H9 (cell line): ENCODE measurements around the gene ITIH5. TPM values are rescaled to one million over a fixed set of nuclear protein-coding genes. Genes with fewer than 3 reads are reported as not detected.

Experiments used
- DNase-seq: peaks from one replicate; pipeline ENCODE4 v3.0.0-alpha.2; 2017
- H2AFZ ChIP-seq: one replicate; pipeline ENCODE4 v1.6.1; 2013; ENCODE audit warnings: mild to moderate bottlenecking, low read length, control low read depth, moderate library complexity
- H2AK5ac ChIP-seq: 2 replicates; pipeline ENCODE4 v1.6.1; 2013; ENCODE audit warnings: low read length, control low read depth, mixed read lengths; ENCODE audit not compliant: insufficient read length
- H2BK120ac ChIP-seq: one replicate; pipeline ENCODE4 v1.6.1; 2013; ENCODE audit warnings: low read depth, mild to moderate bottlenecking, low read length, control low read depth, inconsistent platforms; ENCODE audit not compliant: poor library complexity, severe bottlenecking
- H2BK12ac ChIP-seq: 2 replicates; pipeline ENCODE4 v1.6.1; 2013; ENCODE audit warnings: low read length, control low read depth, mixed read lengths, low read depth; ENCODE audit not compliant: insufficient read length
- H2BK15ac ChIP-seq: 2 replicates; pipeline ENCODE4 v1.6.1; 2013; ENCODE audit warnings: low read depth, low read length, control low read depth
- H2BK20ac ChIP-seq: one replicate; pipeline ENCODE4 v1.6.1; 2013; ENCODE audit warnings: low read depth, mild to moderate bottlenecking, low read length, control low read depth, inconsistent platforms; ENCODE audit not compliant: poor library complexity, severe bottlenecking
- H2BK5ac ChIP-seq: 2 replicates; pipeline ENCODE4 v1.6.1; 2013; ENCODE audit warnings: low read length, control low read depth, mixed read lengths; ENCODE audit not compliant: insufficient read length
- H3K14ac ChIP-seq: 2 replicates; pipeline ENCODE4 v1.6.1; 2013; ENCODE audit warnings: low read length, control low read depth; ENCODE audit not compliant: insufficient read depth
- H3K18ac ChIP-seq: 2 replicates; pipeline ENCODE4 v1.6.1; 2013; ENCODE audit warnings: low read depth, mild to moderate bottlenecking, mixed read lengths, low read length, control low read depth; ENCODE audit not compliant: insufficient read length
- H3K23ac ChIP-seq: 2 replicates; pipeline ENCODE4 v1.6.1; 2013; ENCODE audit warnings: low read length, control low read depth, mixed read lengths, low read depth; ENCODE audit not compliant: insufficient read length
- H3K23me2 ChIP-seq: 2 replicates; pipeline ENCODE4 v1.6.1; 2013; ENCODE audit warnings: low read depth, mild to moderate bottlenecking, mixed read lengths, low read length, control low read depth; ENCODE audit not compliant: insufficient read length, poor library complexity, severe bottlenecking
- H3K27ac ChIP-seq: 2 replicates; pipeline ENCODE4 v1.5.1; 2013; ENCODE audit warnings: low read length, control low read depth, mixed read lengths, low read depth; ENCODE audit not compliant: insufficient read length
- H3K27me3 ChIP-seq: 2 replicates; pipeline ENCODE4 v1.6.1; 2013; ENCODE audit warnings: low read length, control low read depth, inconsistent platforms; ENCODE audit not compliant: insufficient read depth
- H3K4ac ChIP-seq: 2 replicates; pipeline ENCODE4 v1.6.1; 2013; ENCODE audit warnings: low read depth, mild to moderate bottlenecking, control low read depth, inconsistent platforms, low read length, moderate library complexity
- H3K4me1 ChIP-seq: 2 replicates; pipeline ENCODE4 v1.6.1; 2013; ENCODE audit warnings: low read length, control low read depth, inconsistent platforms; ENCODE audit not compliant: insufficient read depth
- H3K4me2 ChIP-seq: 2 replicates; pipeline ENCODE4 v1.6.1; 2013; ENCODE audit warnings: low read length, control low read depth, mixed read lengths; ENCODE audit not compliant: insufficient read length, insufficient read depth
- H3K56ac ChIP-seq: 2 replicates; pipeline ENCODE4 v1.6.1; 2013; ENCODE audit warnings: low read depth, mild to moderate bottlenecking, mixed read lengths, low read length, control low read depth; ENCODE audit not compliant: insufficient read length
- H3K79me1 ChIP-seq: 2 replicates; pipeline ENCODE4 v1.6.1; 2013; ENCODE audit warnings: low read depth, mild to moderate bottlenecking, moderate library complexity, low read length, control low read depth, inconsistent platforms; ENCODE audit not compliant: insufficient read depth, poor library complexity, severe bottlenecking
- H3K79me2 ChIP-seq: 2 replicates; pipeline ENCODE4 v1.6.1; 2013; ENCODE audit warnings: low read length, control low read depth, inconsistent platforms; ENCODE audit not compliant: insufficient read depth
- H3K9ac ChIP-seq: 2 replicates; pipeline ENCODE4 v1.6.1; 2013; ENCODE audit warnings: low read length, control low read depth, mixed read lengths; ENCODE audit not compliant: insufficient read length; ENCODE audit errors: extremely low read depth
- H3K9me3 ChIP-seq: one replicate; pipeline ENCODE4 v1.6.1; 2013; ENCODE audit warnings: low read depth, low read length, inconsistent platforms; ENCODE audit not compliant: control insufficient read depth
- H3T11ph ChIP-seq: one replicate; pipeline ENCODE4 v1.6.1; 2013; ENCODE audit warnings: mild to moderate bottlenecking, low read length, control low read depth, inconsistent platforms
- H4K20me1 ChIP-seq: one replicate; pipeline ENCODE4 v1.6.1; 2013; ENCODE audit not compliant: control insufficient read depth, insufficient read length, insufficient read depth
- H4K5ac ChIP-seq: 2 replicates; pipeline ENCODE4 v1.6.1; 2013; ENCODE audit warnings: low read depth, mild to moderate bottlenecking, mixed read lengths, low read length, control low read depth; ENCODE audit not compliant: insufficient read length
- H4K8ac ChIP-seq: replicated peaks from 2 replicates; pipeline ENCODE4 v1.6.1; 2013; ENCODE audit warnings: low read length, control low read depth, mixed read lengths, low read depth; ENCODE audit not compliant: insufficient read length
- H4K91ac ChIP-seq: 2 replicates; pipeline ENCODE4 v1.6.1; 2013; ENCODE audit warnings: low read depth, mild to moderate bottlenecking, moderate library complexity, mixed read lengths, low read length, control low read depth; ENCODE audit not compliant: insufficient read length
- H3K27ac Mint-ChIP-seq, 3 experiments: 2 replicates in 2 of 3; 3 replicates in 1 of 3; pipeline ENCODE4 v1.8.0; 2020 to 2021; ENCODE audit warnings: mixed read lengths in 3 of 3, mild to moderate bottlenecking in 1 of 3, moderate library complexity in 1 of 3
- H3K27me3 Mint-ChIP-seq: 2 replicates; pipeline ENCODE4 v1.8.0; 2021; ENCODE audit warnings: low read depth, mild to moderate bottlenecking, moderate library complexity, mixed read lengths
- H3K36me3 Mint-ChIP-seq, 3 experiments: 2 replicates in 2 of 3; 3 replicates in 1 of 3; pipeline ENCODE4 v1.8.0; 2020 to 2021; ENCODE audit warnings: low read depth in 3 of 3, mixed read lengths in 3 of 3; ENCODE audit not compliant: insufficient read depth in 1 of 3
- H3K4me1 Mint-ChIP-seq, 2 experiments: 2 replicates each; pipeline ENCODE4 v1.8.0; 2020; ENCODE audit warnings: mixed read lengths in 2 of 2
- H3K4me3 Mint-ChIP-seq, 2 experiments: 2 replicates in 1 of 2; 3 replicates in 1 of 2; pipeline ENCODE4 v1.8.0; 2020 to 2021; ENCODE audit warnings: mild to moderate bottlenecking in 2 of 2, mixed read lengths in 2 of 2, moderate library complexity in 1 of 2
- H3K9me3 Mint-ChIP-seq, 2 experiments: 2 replicates in 1 of 2; 3 replicates in 1 of 2; pipeline ENCODE4 v1.8.0; 2020; ENCODE audit warnings: mild to moderate bottlenecking in 2 of 2, mixed read lengths in 2 of 2, moderate library complexity in 1 of 2
- CTCF ChIP-seq: fragments of 200-600 bp; sonication (generic); conservative IDR thresholded peaks from 3 replicates; pipeline ENCODE4 v1.8.0; 2021; ENCODE audit warnings: antibody characterized with exemption, mild to moderate bottlenecking
- WGBS: extraction: QIAGEN DNeasy Blood & Tissue Kit; methylation state at CpG from one replicate; pipeline ENCODE4 v1.1.7; 2013; ENCODE audit warnings: missing lambda C conversion rate, low lambda C conversion rate, mixed read lengths; ENCODE audit not compliant: insufficient read length; ENCODE audit errors: extremely low coverage; 5-methylcytosine and 5-hydroxymethylcytosine counted together
- total RNA-seq: library from RNA; stranded (reverse); gene quantifications from 2 replicates; pipeline ENCODE4 v1.2.1, GENCODE V29; 2021

ITIH5 gene
- total RNA-seq, 1 experiment from 2014 or later = 1.3 TPM

- no peak overlapping the region for H3K56ac ChIP-seq
- H3K27ac Mint-ChIP-seq = no peak overlapping the region
- no peak overlapping the region for H4K91ac ChIP-seq
- H2AK5ac ChIP-seq = no peak overlapping the region
- WGBS = no CpG with 5 or more reads among the region's 1 CpG
- H4K20me1 ChIP-seq = no peaks in the 10 kb centered on the region
- no peak overlapping the region for H4K8ac ChIP-seq
- no peak overlapping the region for H3K23ac ChIP-seq
- H2BK20ac ChIP-seq = no peak overlapping the region
- no peak overlapping the region for H2BK15ac ChIP-seq
- H2BK120ac ChIP-seq = no peak overlapping the region
- no peaks in the 10 kb centered on the region for H3K23me2 ChIP-seq
- H3K79me2 ChIP-seq = no peaks in the 10 kb centered on the region
- no peak overlapping the region for H3K27ac ChIP-seq
- no peak overlapping the region for H2AFZ ChIP-seq
- no peaks in the 10 kb centered on the region for H3K36me3 Mint-ChIP-seq
- H3K18ac ChIP-seq = no peak overlapping the region
- no peak overlapping the region for H3K4me3 Mint-ChIP-seq
- H3K14ac ChIP-seq = no peak overlapping the region
- H3K4ac ChIP-seq = no peak overlapping the region
- no peak overlapping the region for H2BK5ac ChIP-seq
- H3K4me1 ChIP-seq = no peaks in the 10 kb centered on the region
- H3T11ph ChIP-seq = no peak overlapping the region
- no peaks in the 10 kb centered on the region for H3K27me3 ChIP-seq
- H2BK12ac ChIP-seq = no peak overlapping the region
- no peak overlapping the region for H3K4me2 ChIP-seq
- peaks cover 3 to 4% of the 10 kb centered on the region in 2 experiments; a peak in 3 of 4 replicates for H3K4me1 Mint-ChIP-seq
- DNase-seq = no peak
- no peak overlapping the region for H4K5ac ChIP-seq
- H3K27me3 Mint-ChIP-seq = peaks cover 14% of the 10 kb centered on the region
- H3K9ac ChIP-seq = no peak overlapping the region
- TF ChIP-seq CTCF = no peak
- no peaks in the 10 kb centered on the region for H3K79me1 ChIP-seq
- no peaks in the 10 kb centered on the region for H3K9me3 Mint-ChIP-seq
- no peaks in the 10 kb centered on the region for H3K9me3 ChIP-seq
These were observed 139.3 kb downstream of the ITIH5 start for GRCh38 chr10:7527468-7527867.
